SK-N-MC (cell line): ENCODE measurements around the gene ATP1B2.

Experiments
- EZH2 ChIP-seq: fragments of 200-600 bp; sonication (generic); IDR thresholded peaks from one replicate; pipeline ENCODE4 v1.6.1; 2017; ENCODE audit warnings: antibody characterized with exemption
- FOXP2 ChIP-seq: optimal IDR thresholded peaks from 2 replicates; pipeline ENCODE3; 2011; ENCODE audit warnings: mild to moderate bottlenecking, moderate library complexity; ENCODE audit not compliant: insufficient read depth; ENCODE audit errors: extremely low read length, control extremely low read depth
- POLR2AphosphoS5 ChIP-seq: IDR thresholded peaks from 2 replicates; pipeline ENCODE4 v1.6.1; 2012; ENCODE audit warnings: mild to moderate bottlenecking, low read depth, low read length, borderline replicate concordance

DNA sequence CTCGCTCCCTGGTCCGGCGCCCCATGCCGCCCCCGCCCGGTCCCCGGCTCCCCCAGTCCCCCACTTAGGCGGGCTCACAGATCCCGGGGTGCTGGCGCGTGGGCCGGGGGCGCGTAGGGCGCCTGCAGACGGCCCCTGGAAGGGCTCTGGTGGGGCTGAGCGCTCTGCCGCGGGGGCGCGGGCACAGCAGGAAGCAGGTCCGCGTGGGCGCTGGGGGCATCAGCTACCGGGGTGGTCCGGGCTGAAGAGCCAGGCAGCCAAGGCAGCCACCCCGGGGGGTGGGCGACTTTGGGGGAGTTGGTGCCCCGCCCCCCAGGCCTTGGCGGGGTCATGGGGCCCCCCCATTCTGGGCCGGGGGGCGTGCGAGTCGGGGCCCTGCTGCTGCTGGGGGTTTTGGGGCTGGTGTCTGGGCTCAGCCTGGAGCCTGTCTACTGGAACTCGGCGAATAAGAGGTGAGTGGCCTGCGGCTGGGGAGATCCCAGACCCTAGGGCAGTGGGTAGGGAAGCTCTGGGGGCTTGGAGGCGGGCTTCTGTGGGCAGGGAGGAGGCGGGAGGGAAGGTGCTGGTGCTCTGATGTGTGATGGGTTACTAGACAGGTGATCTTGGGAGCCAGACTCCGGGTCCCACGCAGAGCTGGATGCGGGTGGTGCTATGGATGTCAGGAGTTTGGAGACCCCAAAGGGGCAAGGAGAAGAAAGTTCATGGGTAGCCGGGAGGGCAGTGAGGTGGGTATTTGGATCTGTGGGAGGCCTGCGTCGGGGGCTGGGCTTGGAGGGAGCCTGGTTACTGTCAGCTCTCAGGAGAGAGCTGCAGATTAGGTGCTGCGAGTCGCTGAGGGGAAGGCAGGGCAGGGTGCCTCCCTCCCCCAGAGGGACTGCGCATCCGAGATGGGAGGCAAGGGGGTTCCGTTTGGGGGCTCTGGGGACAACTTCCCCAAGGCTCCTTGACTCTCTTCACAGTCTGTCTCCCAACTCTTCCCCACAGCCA, 54.8 kb downstream of the ATP1B2 start:
- TF ChIP-seq EZH2 (no peak), POLR2AphosphoS5 (no peak), FOXP2 (no peak)
